Tibial nerve (tissue), 4 donors: Measurements from ENCODE around the gene GPR21.

ENCODE experiments used
- CTCF ChIP-seq, 5 experiments: fragments of 200-600 bp in 3 of 5; fragments of 450-650 bp in 2 of 5; sonication (generic) in 3 of 5; IDR thresholded peaks; one replicate each; pipeline ENCODE4 v1.5.1; 2016 to 2019; ENCODE audit warnings: antibody characterized with exemption in 5 of 5, mild to moderate bottlenecking in 3 of 5, moderate library complexity in 2 of 5
- EP300 ChIP-seq, 2 donors: sonication (generic); formaldehyde crosslinking; IDR thresholded peaks; one replicate each; pipeline ENCODE4 v1.6.1; 2017; ENCODE audit warnings: antibody characterized with exemption in 2 of 2, mild to moderate bottlenecking in 1 of 2
- POLR2A ChIP-seq, 2 donors: fragments of 450-650 bp; IDR thresholded peaks; one replicate each; pipeline ENCODE4 v1.6.1; 2017; ENCODE audit warnings: antibody characterized with exemption in 2 of 2, mild to moderate bottlenecking in 2 of 2, moderate library complexity in 2 of 2

DNA sequence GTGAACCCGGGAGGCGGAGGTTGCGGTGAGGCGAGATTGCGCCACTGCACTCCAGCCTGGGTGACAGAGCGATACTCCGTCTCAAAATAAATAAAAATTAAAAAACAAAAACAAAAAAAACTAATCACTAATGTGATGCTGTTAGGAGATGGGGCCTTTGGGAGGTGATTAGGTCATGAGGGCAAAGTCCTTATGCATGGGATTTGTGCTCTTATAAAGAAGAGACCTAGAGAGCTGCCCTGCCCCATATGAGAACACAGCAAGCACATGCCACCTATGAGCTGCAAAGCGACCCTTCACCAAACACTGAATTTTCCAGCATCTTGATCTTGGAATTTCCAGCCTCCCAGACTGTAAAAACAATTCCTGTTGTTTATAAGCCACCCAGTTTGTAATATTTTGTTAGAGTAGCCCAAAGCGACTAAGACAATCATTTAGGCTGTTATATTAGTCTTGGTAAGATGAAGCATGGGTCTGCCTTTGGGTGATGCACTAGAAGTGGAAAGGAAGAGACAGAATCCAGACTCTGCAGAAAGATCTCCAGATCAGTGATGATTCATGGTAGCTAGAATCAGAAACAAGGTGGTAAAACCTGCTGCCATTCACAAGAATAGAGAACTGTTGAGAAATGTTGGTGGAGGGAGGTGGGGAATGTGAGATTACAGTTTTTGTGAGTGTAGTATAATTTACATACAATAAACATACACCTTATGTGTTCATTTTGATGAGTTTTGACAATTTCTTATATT, 26.2 kb downstream of the GPR21 start:
- TF ChIP-seq CTCF (IDR thresholded peaks at IDR 0.05) (no peak), EP300 (IDR thresholded peaks at IDR 0.05) (no peak), POLR2A (IDR thresholded peaks at IDR 0.05) (no peak)
